GM23338 (cell line): ENCODE measurements around the gene AASDH. TPM values are rescaled to one million over a fixed set of nuclear protein-coding genes. Genes with fewer than 3 reads are reported as not detected.

Source experiments
- ATAC-seq: fragments of 200-7000 bp; cut with Tn5 transposase; 3 replicates; pipeline ENCODE4 v1.9.1; 2020
- DNase-seq: peaks from one replicate; pipeline ENCODE4 v3.0.0-alpha.2; 2015; ENCODE audit warnings: low spot score
- H2AFZ ChIP-seq: fragments of 200-600 bp; sonication (generic); 2 replicates; pipeline ENCODE4 v1.8.0; 2016; ENCODE audit warnings: antibody characterized with exemption, mild to moderate bottlenecking, moderate library complexity
- H3F3A ChIP-seq: fragments of 200-600 bp; sonication (generic); replicated peaks from 2 replicates; pipeline ENCODE4 v1.8.0; 2017; ENCODE audit warnings: antibody characterized with exemption, mixed run types, low read depth
- H3K27ac ChIP-seq: fragments of 200-600 bp; sonication (generic); 2 replicates; pipeline ENCODE4 v1.6.1; 2016; ENCODE audit warnings: low read depth
- H3K27me3 ChIP-seq: fragments of 200-600 bp; sonication (generic); 2 replicates; pipeline ENCODE4 v1.8.0; 2016; ENCODE audit warnings: mild to moderate bottlenecking, mixed run types, moderate library complexity; ENCODE audit not compliant: insufficient read depth
- H3K36me3 ChIP-seq: fragments of 200-600 bp; sonication (generic); 2 replicates; pipeline ENCODE4 v1.8.0; 2016; ENCODE audit warnings: mild to moderate bottlenecking; ENCODE audit not compliant: insufficient read depth
- H3K4me1 ChIP-seq: fragments of 200-600 bp; sonication (generic); 2 replicates; pipeline ENCODE4 v1.8.0; 2016; ENCODE audit warnings: mild to moderate bottlenecking, moderate library complexity; ENCODE audit not compliant: insufficient read depth
- H3K4me2 ChIP-seq: fragments of 200-600 bp; sonication (generic); 2 replicates; pipeline ENCODE4 v1.7.1; 2017; ENCODE audit warnings: mixed run types
- H3K4me3 ChIP-seq: fragments of 200-600 bp; sonication (generic); 2 replicates; pipeline ENCODE4 v1.6.1; 2016; ENCODE audit warnings: mixed run types
- H3K79me2 ChIP-seq: fragments of 200-600 bp; sonication (generic); replicated peaks from 2 replicates; pipeline ENCODE4 v1.8.0; 2017; ENCODE audit warnings: mild to moderate bottlenecking; ENCODE audit not compliant: insufficient read depth
- H3K9me2 ChIP-seq: fragments of 200-600 bp; sonication (generic); 2 replicates; pipeline ENCODE4 v1.8.0; 2017; ENCODE audit not compliant: insufficient read depth
- H4K20me1 ChIP-seq: fragments of 200-600 bp; sonication (generic); replicated peaks from 2 replicates; pipeline ENCODE4 v1.8.0; 2017; ENCODE audit warnings: mild to moderate bottlenecking; ENCODE audit not compliant: insufficient read depth
- H3K27ac Mint-ChIP-seq: 2 replicates; pipeline ENCODE4 v1.8.0; 2020; ENCODE audit warnings: inconsistent platforms, mild to moderate bottlenecking, moderate library complexity, mixed read lengths
- H3K27me3 Mint-ChIP-seq: 3 replicates; pipeline ENCODE4 v1.8.0; 2022; ENCODE audit warnings: low read depth, mild to moderate bottlenecking, moderate library complexity, mixed read lengths, inconsistent platforms; ENCODE audit not compliant: insufficient read depth, poor library complexity
- H3K36me3 Mint-ChIP-seq: 3 replicates; pipeline ENCODE4 v1.8.0; 2021; ENCODE audit warnings: low read depth, mild to moderate bottlenecking, inconsistent platforms, moderate library complexity, mixed read lengths
- H3K4me1 Mint-ChIP-seq: 3 replicates; pipeline ENCODE4 v1.8.0; 2020; ENCODE audit warnings: mild to moderate bottlenecking, inconsistent platforms, mixed read lengths
- H3K4me3 Mint-ChIP-seq: 3 replicates; pipeline ENCODE4 v1.8.0; 2021; ENCODE audit warnings: moderate library complexity, mild to moderate bottlenecking, inconsistent platforms, mixed read lengths
- H3K9me3 Mint-ChIP-seq: 3 replicates; pipeline ENCODE4 v1.8.0; 2020; ENCODE audit warnings: moderate library complexity, mild to moderate bottlenecking, inconsistent platforms, mixed read lengths
- JUNB ChIP-seq: IDR thresholded peaks from one replicate; pipeline ENCODE4 v1.6.1; 2016; ENCODE audit warnings: antibody characterized with exemption; ENCODE audit not compliant: unreplicated experiment
- NANOG ChIP-seq: IDR thresholded peaks from 2 replicates; pipeline ENCODE4 v1.6.1; 2016; ENCODE audit warnings: antibody characterized with exemption, borderline replicate concordance
- POLR2AphosphoS5 ChIP-seq: IDR thresholded peaks from 2 replicates; pipeline ENCODE4 v1.6.1; 2016; ENCODE audit warnings: antibody characterized with exemption, low read depth
- STAT1 ChIP-seq: IDR thresholded peaks from one replicate; pipeline ENCODE4 v1.6.1; 2016; ENCODE audit warnings: antibody characterized with exemption; ENCODE audit not compliant: unreplicated experiment
- polyA plus RNA-seq: library from polyadenylated mRNA; unstranded; fragments of >200 nt; fragmentation: Nextera tagmentation; extraction: Ambion mirVana; gene quantifications from 2 replicates; pipeline ENCODE4 v1.2.1, GENCODE V29; 2016
- total RNA-seq: library from RNA; depleted of rRNA; stranded (reverse); fragments of >200 nt; shearing (Covaris generic); gene quantifications from 2 replicates; pipeline ENCODE4 v1.2.3, GENCODE V29; 2014
- TF ChIP-seq, protein P1 (sequence below): IDR thresholded peaks from 2 replicates; pipeline ENCODE4 v1.6.1; 2016; ENCODE audit warnings: antibody characterized with exemption
- TF ChIP-seq, protein P2 (sequence below): IDR thresholded peaks from one replicate; pipeline ENCODE4 v1.6.1; 2018; ENCODE audit warnings: antibody characterized with exemption; ENCODE audit not compliant: unreplicated experiment
- TF ChIP-seq, protein P3 (sequence below), 2 experiments: fragments of 200-600 bp in 1 of 2; sonication (generic) in 1 of 2; conservative IDR thresholded peaks; 2 replicates each; pipeline versions ENCODE4 v1.5.1 to v1.6.1; 2016 to 2017; ENCODE audit warnings: antibody characterized with exemption in 2 of 2, low read depth in 2 of 2, mild to moderate bottlenecking in 2 of 2, moderate library complexity in 1 of 2

AASDH gene
- total and polyA plus RNA-seq, 2 experiments from 2014 or later: 12.2 to 35.6 TPM

DNA sequence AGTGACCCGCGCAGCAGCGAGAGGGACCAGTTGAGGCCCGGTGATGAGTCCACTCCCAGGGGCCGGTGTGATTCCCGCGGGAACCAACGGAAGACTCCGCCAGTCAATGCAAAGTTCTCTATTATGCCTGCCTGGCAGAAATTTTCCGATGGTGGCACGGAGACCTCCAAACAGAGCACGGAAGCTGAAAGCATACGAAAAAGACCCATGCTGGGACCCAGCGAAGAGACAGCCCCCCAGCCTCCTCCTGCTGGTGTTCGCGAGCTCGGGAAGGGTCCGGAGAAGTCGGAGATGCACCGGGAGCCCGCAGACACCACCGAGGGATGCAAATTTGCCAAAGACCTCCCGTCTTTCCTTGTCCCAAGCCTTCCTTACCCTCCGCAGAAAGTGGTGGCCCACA is 71.7 kb downstream of the AASDH start:
- H3K36me3 ChIP-seq: no peaks in the 10 kb centered on the region
- TF ChIP-seq STAT1: no peak
- peaks cover 16% of the 10 kb centered on the region for H3K36me3 Mint-ChIP-seq

DNA sequence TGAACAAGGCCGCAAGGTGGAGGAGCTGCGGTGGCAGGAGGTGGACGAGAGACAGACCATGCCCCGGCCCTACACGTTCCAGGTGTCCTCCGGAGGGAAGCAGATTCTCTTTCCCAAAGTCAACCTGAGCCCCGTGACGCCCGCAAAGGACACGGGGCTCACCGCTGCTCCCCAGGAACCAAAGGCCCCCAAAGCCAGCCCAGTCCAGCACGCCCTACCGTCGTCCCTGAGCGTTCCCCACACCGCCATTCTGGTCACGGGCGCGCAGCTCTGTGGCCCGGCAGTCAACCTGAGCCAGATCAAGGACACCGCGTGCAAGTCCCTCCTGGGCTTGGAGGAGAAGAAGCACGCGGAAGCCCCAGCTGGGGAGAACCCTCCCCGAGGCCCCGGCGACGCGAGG is 72.2 kb downstream of the AASDH start:
- no peak for DNase-seq
- Histone ChIP-seq H3F3A (no peaks in the 10 kb centered on the region), H3K36me3 (no peaks in the 10 kb centered on the region), H3K4me3 (no peak overlapping the region), H4K20me1 (no peaks in the 10 kb centered on the region), H3K79me2 (no peaks in the 10 kb centered on the region), H3K27me3 (no peaks in the 10 kb centered on the region), H2AFZ (no peak overlapping the region), H3K4me1 (no peaks in the 10 kb centered on the region), H3K4me2 (no peak overlapping the region), H3K27ac (no peak overlapping the region), H3K9me2 (no peaks in the 10 kb centered on the region)
- no peak for TF ChIP-seq NANOG
- TF ChIP-seq, protein P1, sequence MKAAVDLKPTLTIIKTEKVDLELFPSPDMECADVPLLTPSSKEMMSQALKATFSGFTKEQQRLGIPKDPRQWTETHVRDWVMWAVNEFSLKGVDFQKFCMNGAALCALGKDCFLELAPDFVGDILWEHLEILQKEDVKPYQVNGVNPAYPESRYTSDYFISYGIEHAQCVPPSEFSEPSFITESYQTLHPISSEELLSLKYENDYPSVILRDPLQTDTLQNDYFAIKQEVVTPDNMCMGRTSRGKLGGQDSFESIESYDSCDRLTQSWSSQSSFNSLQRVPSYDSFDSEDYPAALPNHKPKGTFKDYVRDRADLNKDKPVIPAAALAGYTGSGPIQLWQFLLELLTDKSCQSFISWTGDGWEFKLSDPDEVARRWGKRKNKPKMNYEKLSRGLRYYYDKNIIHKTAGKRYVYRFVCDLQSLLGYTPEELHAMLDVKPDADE: no peak
- TF ChIP-seq, protein P2, sequence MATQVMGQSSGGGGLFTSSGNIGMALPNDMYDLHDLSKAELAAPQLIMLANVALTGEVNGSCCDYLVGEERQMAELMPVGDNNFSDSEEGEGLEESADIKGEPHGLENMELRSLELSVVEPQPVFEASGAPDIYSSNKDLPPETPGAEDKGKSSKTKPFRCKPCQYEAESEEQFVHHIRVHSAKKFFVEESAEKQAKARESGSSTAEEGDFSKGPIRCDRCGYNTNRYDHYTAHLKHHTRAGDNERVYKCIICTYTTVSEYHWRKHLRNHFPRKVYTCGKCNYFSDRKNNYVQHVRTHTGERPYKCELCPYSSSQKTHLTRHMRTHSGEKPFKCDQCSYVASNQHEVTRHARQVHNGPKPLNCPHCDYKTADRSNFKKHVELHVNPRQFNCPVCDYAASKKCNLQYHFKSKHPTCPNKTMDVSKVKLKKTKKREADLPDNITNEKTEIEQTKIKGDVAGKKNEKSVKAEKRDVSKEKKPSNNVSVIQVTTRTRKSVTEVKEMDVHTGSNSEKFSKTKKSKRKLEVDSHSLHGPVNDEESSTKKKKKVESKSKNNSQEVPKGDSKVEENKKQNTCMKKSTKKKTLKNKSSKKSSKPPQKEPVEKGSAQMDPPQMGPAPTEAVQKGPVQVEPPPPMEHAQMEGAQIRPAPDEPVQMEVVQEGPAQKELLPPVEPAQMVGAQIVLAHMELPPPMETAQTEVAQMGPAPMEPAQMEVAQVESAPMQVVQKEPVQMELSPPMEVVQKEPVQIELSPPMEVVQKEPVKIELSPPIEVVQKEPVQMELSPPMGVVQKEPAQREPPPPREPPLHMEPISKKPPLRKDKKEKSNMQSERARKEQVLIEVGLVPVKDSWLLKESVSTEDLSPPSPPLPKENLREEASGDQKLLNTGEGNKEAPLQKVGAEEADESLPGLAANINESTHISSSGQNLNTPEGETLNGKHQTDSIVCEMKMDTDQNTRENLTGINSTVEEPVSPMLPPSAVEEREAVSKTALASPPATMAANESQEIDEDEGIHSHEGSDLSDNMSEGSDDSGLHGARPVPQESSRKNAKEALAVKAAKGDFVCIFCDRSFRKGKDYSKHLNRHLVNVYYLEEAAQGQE: no peak
- TF ChIP-seq POLR2AphosphoS5: no peak
- TF ChIP-seq, protein P3, sequence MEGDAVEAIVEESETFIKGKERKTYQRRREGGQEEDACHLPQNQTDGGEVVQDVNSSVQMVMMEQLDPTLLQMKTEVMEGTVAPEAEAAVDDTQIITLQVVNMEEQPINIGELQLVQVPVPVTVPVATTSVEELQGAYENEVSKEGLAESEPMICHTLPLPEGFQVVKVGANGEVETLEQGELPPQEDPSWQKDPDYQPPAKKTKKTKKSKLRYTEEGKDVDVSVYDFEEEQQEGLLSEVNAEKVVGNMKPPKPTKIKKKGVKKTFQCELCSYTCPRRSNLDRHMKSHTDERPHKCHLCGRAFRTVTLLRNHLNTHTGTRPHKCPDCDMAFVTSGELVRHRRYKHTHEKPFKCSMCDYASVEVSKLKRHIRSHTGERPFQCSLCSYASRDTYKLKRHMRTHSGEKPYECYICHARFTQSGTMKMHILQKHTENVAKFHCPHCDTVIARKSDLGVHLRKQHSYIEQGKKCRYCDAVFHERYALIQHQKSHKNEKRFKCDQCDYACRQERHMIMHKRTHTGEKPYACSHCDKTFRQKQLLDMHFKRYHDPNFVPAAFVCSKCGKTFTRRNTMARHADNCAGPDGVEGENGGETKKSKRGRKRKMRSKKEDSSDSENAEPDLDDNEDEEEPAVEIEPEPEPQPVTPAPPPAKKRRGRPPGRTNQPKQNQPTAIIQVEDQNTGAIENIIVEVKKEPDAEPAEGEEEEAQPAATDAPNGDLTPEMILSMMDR (conservative IDR thresholded peaks at IDR 0.05; ENCODE audit: low read depth in 2 of 2): no peak
- no peak for TF ChIP-seq STAT1
- TF ChIP-seq JUNB: no peak
- Mint-ChIP-seq H3K27ac (no peak overlapping the region), H3K4me1 (peaks cover 5% of the 10 kb centered on the region), H3K36me3 (peaks cover 16% of the 10 kb centered on the region), H3K9me3 (no peaks in the 10 kb centered on the region), H3K27me3 (no peaks in the 10 kb centered on the region), H3K4me3 (no peak overlapping the region)
- no peak; the same call in 2 of the 3 replicates for ATAC-seq

More for the DNA sequence above, 71.7 kb downstream of the AASDH start:
- Histone ChIP-seq H3K79me2 (no peaks in the 10 kb centered on the region), H3K9me2 (no peaks in the 10 kb centered on the region), H4K20me1 (no peaks in the 10 kb centered on the region), H3K27ac (no peak overlapping the region), H2AFZ (no peak overlapping the region), H3K4me2 (no peak overlapping the region), H3K4me3 (no peak overlapping the region), H3K27me3 (no peaks in the 10 kb centered on the region), H3K4me1 (no peaks in the 10 kb centered on the region), H3F3A (no peaks in the 10 kb centered on the region)
- Mint-ChIP-seq H3K27me3 (no peaks in the 10 kb centered on the region), H3K4me1 (peaks cover 3% of the 10 kb centered on the region; the same call in 1 of the 3 replicates), H3K4me3 (no peak overlapping the region), H3K27ac (no peak overlapping the region), H3K9me3 (no peaks in the 10 kb centered on the region)
- ATAC-seq (no peak), DNase-seq (no peak)
